ENCODE results near the gene TADA3. TPM values are rescaled to one million over a fixed set of nuclear protein-coding genes. Genes with fewer than 3 reads are reported as not detected.

Gene TADA3
- total and polyA plus RNA-seq, 4 donors: 41.6 to 62.3 (median 53.2) TPM

- Histone ChIP-seq H3K4me1 (ENCODE audit: control insufficient read depth in 5 of 5, insufficient read depth in 5 of 5, low read length in 5 of 5) (no peaks in the 10 kb centered on the region), H3K27ac (ENCODE audit: low read depth in 1 of 2, low read length in 1 of 2) (no peak overlapping the region), H3K36me3 (ENCODE audit: control insufficient read depth in 4 of 4, insufficient read depth in 4 of 4, low read length in 4 of 4) (peaks cover 0 to 11% (median 4%) of the 10 kb centered on the region in 4 donors), H3K27me3 (ENCODE audit: control insufficient read depth in 3 of 3, insufficient read depth in 3 of 3, low read length in 2 of 3) (no peaks in the 10 kb centered on the region), H3K9ac (ENCODE audit: insufficient read depth in 1 of 2, low read length in 2 of 2) (no peak overlapping the region), H3K4me3 (no peak overlapping the region), H3K9me3 (ENCODE audit: control insufficient read depth in 4 of 4, insufficient read depth in 3 of 4, low read length in 3 of 4) (no peaks in the 10 kb centered on the region)
- 81 to 95% methylated on average over 6 to 7 of the region's 7 CpGs for WGBS, 2 donors
- TF ChIP-seq, protein P1, sequence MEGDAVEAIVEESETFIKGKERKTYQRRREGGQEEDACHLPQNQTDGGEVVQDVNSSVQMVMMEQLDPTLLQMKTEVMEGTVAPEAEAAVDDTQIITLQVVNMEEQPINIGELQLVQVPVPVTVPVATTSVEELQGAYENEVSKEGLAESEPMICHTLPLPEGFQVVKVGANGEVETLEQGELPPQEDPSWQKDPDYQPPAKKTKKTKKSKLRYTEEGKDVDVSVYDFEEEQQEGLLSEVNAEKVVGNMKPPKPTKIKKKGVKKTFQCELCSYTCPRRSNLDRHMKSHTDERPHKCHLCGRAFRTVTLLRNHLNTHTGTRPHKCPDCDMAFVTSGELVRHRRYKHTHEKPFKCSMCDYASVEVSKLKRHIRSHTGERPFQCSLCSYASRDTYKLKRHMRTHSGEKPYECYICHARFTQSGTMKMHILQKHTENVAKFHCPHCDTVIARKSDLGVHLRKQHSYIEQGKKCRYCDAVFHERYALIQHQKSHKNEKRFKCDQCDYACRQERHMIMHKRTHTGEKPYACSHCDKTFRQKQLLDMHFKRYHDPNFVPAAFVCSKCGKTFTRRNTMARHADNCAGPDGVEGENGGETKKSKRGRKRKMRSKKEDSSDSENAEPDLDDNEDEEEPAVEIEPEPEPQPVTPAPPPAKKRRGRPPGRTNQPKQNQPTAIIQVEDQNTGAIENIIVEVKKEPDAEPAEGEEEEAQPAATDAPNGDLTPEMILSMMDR (IDR thresholded peaks at IDR 0.05; ENCODE audit: control extremely low read depth, extremely low read depth): no peak
- ATAC-seq (ENCODE audit: insufficient read depth, low FRiP score) (no peak), DNase-seq (no peak)
These were observed 26.5 kb upstream of the TADA3 start for GRCh38 chr3:9818666-9819335.

GRCh38 chr3:9817436-9817835 lies 25.2 kb upstream of the TADA3 start:
- Histone ChIP-seq H3K9me3 (ENCODE audit: control insufficient read depth in 4 of 4, insufficient read depth in 3 of 4, low read length in 3 of 4) (no peaks in the 10 kb centered on the region), H3K4me1 (ENCODE audit: control insufficient read depth in 5 of 5, insufficient read depth in 5 of 5, low read length in 5 of 5) (no peaks in the 10 kb centered on the region), H3K36me3 (ENCODE audit: control insufficient read depth in 4 of 4, insufficient read depth in 4 of 4, low read length in 4 of 4) (peaks cover 0 to 18% (median 8%) of the 10 kb centered on the region in 4 donors), H3K27ac (ENCODE audit: low read depth in 1 of 2, low read length in 1 of 2) (no peak overlapping the region), H3K27me3 (ENCODE audit: control insufficient read depth in 3 of 3, insufficient read depth in 3 of 3, low read length in 2 of 3) (no peaks in the 10 kb centered on the region), H3K4me3 (no peak overlapping the region), H3K9ac (ENCODE audit: insufficient read depth in 1 of 2, low read length in 2 of 2) (no peak overlapping the region)
- 82 to 84% methylated on average over 6 of the region's 6 CpGs for WGBS, 2 donors
- TF ChIP-seq, protein P1 (IDR thresholded peaks at IDR 0.05; ENCODE audit: control extremely low read depth, extremely low read depth): no peak
- DNase-seq: no peak
- no peak for ATAC-seq (ENCODE audit: insufficient read depth, low FRiP score)

- Histone ChIP-seq H3K9ac (ENCODE audit: insufficient read depth in 1 of 2, low read length in 2 of 2) (no peak overlapping the region), H3K36me3 (ENCODE audit: control insufficient read depth in 4 of 4, insufficient read depth in 4 of 4, low read length in 4 of 4) (peaks cover 0 to 25% (median 13%) of the 10 kb centered on the region in 4 donors), H3K27ac (ENCODE audit: low read depth in 1 of 2, low read length in 1 of 2) (no peak overlapping the region), H3K4me3 (no peak overlapping the region), H3K9me3 (ENCODE audit: control insufficient read depth in 4 of 4, insufficient read depth in 3 of 4, low read length in 3 of 4) (no peaks in the 10 kb centered on the region), H3K4me1 (ENCODE audit: control insufficient read depth in 5 of 5, insufficient read depth in 5 of 5, low read length in 5 of 5) (peaks cover 0 to 2% (median under 1%) of the 10 kb centered on the region in 5 donors), H3K27me3 (ENCODE audit: control insufficient read depth in 3 of 3, insufficient read depth in 3 of 3, low read length in 2 of 3) (no peaks in the 10 kb centered on the region)
- DNase-seq (no peak), ATAC-seq (ENCODE audit: insufficient read depth, low FRiP score) (no peak)
- TF ChIP-seq, protein P1 (IDR thresholded peaks at IDR 0.05; ENCODE audit: control extremely low read depth, extremely low read depth): no peak
- 89 to 91% methylated on average over 9 of the region's 9 CpGs for WGBS, 2 donors
These were observed 23.7 kb upstream of the TADA3 start for GRCh38 chr3:9815986-9816385.
